HepG2 (cell line): ENCODE measurements around the gene CCDC97. TPM values are rescaled to one million over a fixed set of nuclear protein-coding genes. Genes with fewer than 3 reads are reported as not detected.

Source experiments
- ATAC-seq: fragments of 200-7000 bp; cut with Tn5 transposase; 3 replicates; pipeline ENCODE4 v1.9.1; 2020; ENCODE audit warnings: mild to moderate bottlenecking, moderate library complexity
- Bru-seq: library from RNA; stranded (reverse); fragments of 400-500 nt; gene quantifications from one replicate; lab custom pipeline; 2021; lab: Mats Ljungman, UMichigan
- BruChase-seq, 2 experiments: library from RNA; stranded (reverse); fragments of 400-500 nt; gene quantifications; one replicate each; lab custom pipeline; 2021; lab: Mats Ljungman, UMichigan
- BruUV-seq: library from RNA; stranded (reverse); fragments of 400-500 nt; replicated peaks from 2 replicates; lab custom pipeline; 2021; lab: Mats Ljungman, UMichigan
- CTCF ChIA-PET: fragments of 300-600 bp; formaldehyde crosslinking; extraction: SDS; loops from one replicate; lab custom pipeline; 2021; ENCODE audit warnings: low total read pairs, inconsistent platforms, low intra/inter-chr PET ratio; lab: Yijun Ruan, JAX
- POLR2A ChIA-PET: fragments of 350-600 bp; sonication (Branson Sonifier 250); formaldehyde crosslinking; loops from one replicate; lab custom pipeline; 2020; ENCODE audit warnings: antibody characterized with exemption, inconsistent platforms; lab: Yijun Ruan, JAX
- DNase-seq: peaks from one replicate; pipeline ENCODE4 v3.0.0-alpha.2; 2015; ENCODE audit warnings: low spot score
- FAIRE-seq: peaks from 3 replicates; lab custom pipeline; 2011; peaks lifted over from hg19 to GRCh38; lab: Jason Lieb, UNC
- H2AFZ ChIP-seq: one replicate; pipeline ENCODE4 v1.6.1; 2011; ENCODE audit warnings: low read length, inconsistent platforms
- H3K27ac ChIP-seq: fragments of 300-600 bp; 3 replicates; pipeline ENCODE4 v1.8.0; 2011; ENCODE audit warnings: mixed run types, mild to moderate bottlenecking, mixed read lengths, low read length, inconsistent platforms; ENCODE audit not compliant: insufficient read depth; ENCODE audit errors: extremely low read length
- H3K27me3 ChIP-seq, 2 experiments: fragments of 200-600 bp in 1 of 2; 2 replicates in 1 of 2; 3 replicates in 1 of 2; pipeline versions ENCODE4 v1.6.0 to v1.8.0; 2011; ENCODE audit warnings: low read length in 2 of 2, mild to moderate bottlenecking in 2 of 2, moderate library complexity in 2 of 2, inconsistent platforms in 1 of 2; ENCODE audit not compliant: insufficient read depth in 2 of 2, control insufficient read depth in 1 of 2
- H3K36me3 ChIP-seq, 2 experiments: fragments of 200-600 bp in 1 of 2; replicated peaks in 1 of 2; 2 replicates in 1 of 2; 3 replicates in 1 of 2; pipeline versions ENCODE4 v1.5.1 to v1.8.0; 2011; ENCODE audit warnings: low read length in 2 of 2, inconsistent platforms in 1 of 2; ENCODE audit not compliant: insufficient read depth in 2 of 2, control insufficient read depth in 1 of 2
- H3K4me1 ChIP-seq: 2 replicates; pipeline ENCODE4 v1.5.1; 2012; ENCODE audit warnings: low read length, inconsistent platforms; ENCODE audit not compliant: insufficient read depth
- H3K4me2 ChIP-seq: 2 replicates; pipeline ENCODE4 v1.6.0; 2011; ENCODE audit warnings: low read depth, low read length, inconsistent platforms
- H3K4me3 ChIP-seq, 3 experiments: fragments of 200-600 bp in 1 of 3; sonication (generic), shearing (Covaris generic) in 1 of 3; replicated peaks in 1 of 3; 2 replicates each; pipeline ENCODE4 v1.5.1; 2011 to 2016; ENCODE audit warnings: low read length in 3 of 3, inconsistent platforms in 2 of 3, low read depth in 2 of 3, mild to moderate bottlenecking in 2 of 3, control low read depth in 1 of 3, mixed read lengths in 1 of 3; ENCODE audit not compliant: insufficient read depth in 1 of 3
- H3K79me2 ChIP-seq: one replicate; pipeline ENCODE4 v1.6.1; 2011; ENCODE audit warnings: low read length, inconsistent platforms; ENCODE audit not compliant: insufficient read depth
- H3K9ac ChIP-seq: 2 replicates; pipeline ENCODE4 v1.6.0; 2011; ENCODE audit warnings: mild to moderate bottlenecking, low read depth, low read length, inconsistent platforms; ENCODE audit not compliant: insufficient read depth
- H3K9me3 ChIP-seq: 2 replicates; pipeline ENCODE4 v1.5.1; 2012; ENCODE audit warnings: mild to moderate bottlenecking, low read length
- H4K20me1 ChIP-seq: 2 replicates; pipeline ENCODE4 v1.6.0; 2011; ENCODE audit warnings: inconsistent platforms, mild to moderate bottlenecking, low read length, moderate library complexity; ENCODE audit not compliant: insufficient read depth
- ATF7 ChIP-seq, 2 experiments: fragments of 450-650 bp in 1 of 2; sonication (generic) in 1 of 2; formaldehyde crosslinking in 1 of 2; IDR thresholded peaks; 2 replicates each; pipeline versions ENCODE4 v1.4.0 to v1.6.1; 2016 to 2020; ENCODE audit warnings: antibody characterized with exemption in 1 of 2, mild to moderate bottlenecking in 1 of 2, missing genetic modification reagents in 1 of 2
- GABPB1 ChIP-seq: IDR thresholded peaks from 2 replicates; pipeline ENCODE4 v1.6.1; 2016; ENCODE audit warnings: mild to moderate bottlenecking, missing genetic modification reagents, moderate library complexity, missing compliant biosample characterization
- MYPOP ChIP-seq: sonication (generic); formaldehyde crosslinking; IDR thresholded peaks from 2 replicates; pipeline ENCODE4 v1.8.1; 2023; ENCODE audit warnings: mild to moderate bottlenecking, moderate library complexity, missing genetic modification reagents
- NAIF1 ChIP-seq: sonication (generic); formaldehyde crosslinking; IDR thresholded peaks from 2 replicates; pipeline ENCODE4 v1.5.0; 2020; ENCODE audit warnings: mild to moderate bottlenecking, missing genetic modification reagents, borderline replicate concordance
- PBX2 ChIP-seq: IDR thresholded peaks from 2 replicates; pipeline ENCODE4 v1.6.1; 2016; ENCODE audit warnings: control low read depth
- PRPF4 ChIP-seq: fragments of 200-400 bp; formaldehyde crosslinking; IDR thresholded peaks from 2 replicates; pipeline ENCODE4 v1.6.1; 2016; ENCODE audit warnings: low read length, low read depth; ENCODE audit not compliant: poor library complexity, severe bottlenecking
- RBM39 ChIP-seq: fragments of 200-400 bp; formaldehyde crosslinking; IDR thresholded peaks from one replicate; pipeline ENCODE4 v1.6.1; 2018; ENCODE audit warnings: antibody characterized with exemption, mild to moderate bottlenecking, low read depth, low read length; ENCODE audit not compliant: poor library complexity, severe bottlenecking
- RNF2 ChIP-seq: fragments of 450-650 bp; conservative IDR thresholded peaks from 2 replicates; pipeline ENCODE4 v1.6.1; 2016; ENCODE audit warnings: low read depth
- UBTF ChIP-seq: sonication (generic); formaldehyde crosslinking; IDR thresholded peaks from 2 replicates; pipeline ENCODE4 v1.4.0; 2020; ENCODE audit warnings: mild to moderate bottlenecking, missing genetic modification reagents
- YEATS2 ChIP-seq: sonication (generic); formaldehyde crosslinking; IDR thresholded peaks from 2 replicates; pipeline ENCODE4 v1.4.0; 2020; ENCODE audit warnings: missing genetic modification reagents, borderline replicate concordance
- ZNF878 ChIP-seq: sonication (generic); formaldehyde crosslinking; IDR thresholded peaks from 2 replicates; pipeline ENCODE4 v1.8.1; 2023; ENCODE audit warnings: mild to moderate bottlenecking, missing genetic modification reagents, moderate library complexity
- WGBS: methylation state at CpG from one replicate; pipeline ENCODE4 v1.1.6; 2017; ENCODE audit warnings: low lambda C conversion rate; 5-methylcytosine and 5-hydroxymethylcytosine counted together
- in situ Hi-C: cut with HindIII; loops from 2 replicates; pipeline ENCODE4 v1.10.0; 2017; ENCODE audit warnings: low pct_unique_long_range_greater_than_20kb; ENCODE audit not compliant: extremely low pct_ligation_motif_present
- intact Hi-C: fragments of 100-400 bp; cut with micrococcal nuclease; formaldehyde crosslinking; loops from one replicate; pipeline ENCODE4 v1.10.0; 2022; ENCODE audit not compliant: unreplicated experiment
- long read RNA-seq, 2 experiments: library from RNA in 1 of 2; library from polyadenylated mRNA in 1 of 2; stranded (forward) in 1 of 2; unstranded in 1 of 2; transcript quantifications; one replicate each; pipeline ENCODE4 v2.0.0, GENCODE V29; 2019 to 2022
- polyA minus RNA-seq, 3 experiments: library from RNA; depleted of rRNA, polyadenylated mRNA; stranded (reverse); fragments of >200 nt; gene quantifications; 2 replicates each; pipeline ENCODE4 v1.2.3, GENCODE V29; 2011; ENCODE audit warnings: low replicate concordance in 1 of 3
- polyA plus RNA-seq, 8 experiments: library from polyadenylated mRNA; depleted of rRNA in 3 of 8; stranded (reverse) in 7 of 8; unstranded in 1 of 8; fragments of >200 nt; fragmentation: Illumina TruSeq in 4 of 8; extraction: Trizol in 4 of 8; gene quantifications; 2 replicates each; pipeline versions ENCODE4 v1.2.1 to v1.2.3, GENCODE V29; 2011 to 2016; ENCODE audit warnings: low read depth in 4 of 8, missing spikeins in 1 of 8, mixed read lengths in 1 of 8; ENCODE audit not compliant: insufficient read depth in 1 of 8
- total RNA-seq, 5 experiments: library from RNA; depleted of rRNA; stranded (reverse); fragments of >200 nt; fragmentation: Illumina TruSeq; extraction: Trizol; gene quantifications; 2 replicates each; pipeline ENCODE4 v1.2.3, GENCODE V29; 2016; ENCODE audit warnings: low read depth in 1 of 5

The CCDC97 gene
- 7.1 and 7.3 TPM in 2 replicates for total RNA-seq (2016; rRNA removed; fragmentation: Illumina TruSeq; extraction: Trizol)
- 1.5 and 3.3 TPM in 2 replicates for total RNA-seq (2016; cell fraction: cytosol; rRNA removed; fragmentation: Illumina TruSeq; extraction: Trizol; ENCODE audit: low read depth)
- total RNA-seq (2016; cell fraction: insoluble cytoplasmic fraction; rRNA removed; fragmentation: Illumina TruSeq; extraction: Trizol) = 6.7 and 7.8 TPM in 2 replicates
- total RNA-seq (2016; cell fraction: membrane; rRNA removed; fragmentation: Illumina TruSeq; extraction: Trizol) = 4.3 and 5.8 TPM in 2 replicates
- 5.8 and 7.6 TPM in 2 replicates for total RNA-seq (2016; cell fraction: nucleus; rRNA removed; fragmentation: Illumina TruSeq; extraction: Trizol)
- 6.2 and 7.2 TPM in 2 replicates for polyA plus RNA-seq (2011; rRNA removed)
- polyA plus RNA-seq (2011; cell fraction: cytosol; rRNA removed) = 6.6 and 7.0 TPM in 2 replicates
- polyA plus RNA-seq (2011; cell fraction: nucleus; rRNA removed) = 10.5 and 12.4 TPM in 2 replicates
- 8.9 and 9.4 TPM in 2 replicates for polyA plus RNA-seq (2012)
- polyA plus RNA-seq (2016; cell fraction: cytosol; fragmentation: Illumina TruSeq; extraction: Trizol; ENCODE audit: low read depth) = 1.4 and 1.9 TPM in 2 replicates
- polyA plus RNA-seq (2016; cell fraction: insoluble cytoplasmic fraction; fragmentation: Illumina TruSeq; extraction: Trizol; ENCODE audit: low read depth) = 10.6 and 15.1 TPM in 2 replicates
- 4.3 and 5.1 TPM in 2 replicates for polyA plus RNA-seq (2016; cell fraction: membrane; fragmentation: Illumina TruSeq; extraction: Trizol; ENCODE audit: low read depth)
- 16.5 and 17.3 TPM in 2 replicates for polyA plus RNA-seq (2016; cell fraction: nucleus; fragmentation: Illumina TruSeq; extraction: Trizol; ENCODE audit: insufficient read depth, low read depth)
- polyA minus RNA-seq (2011; rRNA and poly(A)+ RNA removed; ENCODE audit: low replicate concordance) = 11.3 and 18.0 TPM in 2 replicates
- polyA minus RNA-seq (2011; cell fraction: cytosol; rRNA and poly(A)+ RNA removed) = 3.8 and 5.4 TPM in 2 replicates
- polyA minus RNA-seq (2011; cell fraction: nucleus; rRNA and poly(A)+ RNA removed) = 9.4 and 9.9 TPM in 2 replicates
- percentile 67 among the genes with signal in this experiment for Bru-seq, nascent RNA
- BruChase-seq, experiment 1, labeled RNA remaining after a 6-hour chase = percentile 69 among the genes with signal in this experiment
- percentile 68 among the genes with signal in this experiment for BruChase-seq, experiment 2, labeled RNA remaining after a 2-hour chase
- long read RNA-seq, experiment 1, partial matches to known transcripts = 0 of 5 reads
- long read RNA-seq, experiment 1, other reads (novel, unspliced or antisense) = 1 of 5 reads
- long read RNA-seq, experiment 2, transcript CCDC97-201 (5 exons, 3,322 nt) = major isoform, 19 of 48 reads
- long read RNA-seq, experiment 2, partial matches to known transcripts = 23 of 48 reads
- long read RNA-seq, experiment 2, other reads (novel, unspliced or antisense) = 6 of 48 reads

- DNase-seq (peak; percentile 75), ATAC-seq (peak; percentile 69), FAIRE-seq (peak; percentile 60)
- no peaks in the 10 kb centered on the region for H4K20me1 ChIP-seq
- H3K4me2 ChIP-seq = peak within 1 kb of the TSS; percentile 84
- peak within 1 kb of the TSS; percentile 91 for H3K27ac ChIP-seq
- CTCF ChIA-PET = interaction anchor here (1.5 kb wide), 1 partner anchor 105 kb away, joined by 3 read pairs; no protein-coding TSS in a partner anchor
- BruUV-seq = TSS peak; percentile 56
- peaks cover 24 to 37% of the 10 kb centered on the region in 2 experiments; a peak in 4 of 5 replicates for H3K36me3 ChIP-seq
- H3K79me2 ChIP-seq = peaks cover 25% of the 10 kb centered on the region
- H2AFZ ChIP-seq = peak within 1 kb of the TSS; percentile 84
- H3K4me3 ChIP-seq = peak within 1 kb of the TSS; percentile 72 to 90 (median 85)
- intact Hi-C loops (no loop called here), in situ Hi-C loops (loop anchor here (5.0 kb wide), 1 partner anchor 42 kb away; the partner anchor contains the start of gene TGFB1)
- peaks cover 28% of the 10 kb centered on the region for H3K4me1 ChIP-seq
- no peaks in the 10 kb centered on the region for H3K27me3 ChIP-seq
- H3K9me3 ChIP-seq = no peaks in the 10 kb centered on the region
- peak within 1 kb of the TSS; percentile 90 for H3K9ac ChIP-seq
- POLR2A ChIA-PET = interaction anchor here (1.1 to 5.3 kb wide), 4 partner anchors 13 to 84 kb away, joined by 3 to 55 read pairs (median 20); partner anchors contain the start of genes HNRNPUL1 and TGFB1
- WGBS = under 1% methylated on average over 15 of the region's 47 CpGs
- TF ChIP-seq RNF2 (0 out of 2 replicates have a peak, but pooled peaks have one; percentile 44), YEATS2 (CRISPR knock-in tag) (peak; percentile 77), PBX2 (CRISPR knock-in tag) (no peak), MYPOP (CRISPR knock-in tag) (peak; percentile 90), ATF7 (IDR thresholded peaks at IDR 0.05) (no peak), ATF7 (CRISPR knock-in tag; IDR thresholded peaks at IDR 0.05) (no peak), GABPB1 (CRISPR knock-in tag) (peak; percentile 96), RBM39 (peak; percentile 99), ZNF878 (CRISPR knock-in tag) (peak; percentile 70), NAIF1 (CRISPR knock-in tag) (no peak), UBTF (CRISPR knock-in tag) (peak; percentile 89), PRPF4 (no peak)
Observed at GRCh38 chr19:41310033-41310831, at the start of gene CCDC97. Gene CCDC97, plus strand, starts transcription at chr19:41310172. Its CDS starts 139 bp downstream, at chr19:41310311.
